ENCODE data around the gene NGF.
A peak's percentile ranks its signal among the peaks of the same experiment; 100 is the strongest.
"Not testable (repeated sequence)": the region's sequence is repeated elsewhere in the genome, so short reads cannot be mapped to it uniquely, and the experiment has no call there.

NGF gene

GRCh38 chr1:115332813-115333608, 5.0 kb downstream of the NGF start:
- DNase-seq, result peak; percentile 93

- DNase-seq, result peak; percentile 65
These were observed 6.3 kb downstream of the NGF start for GRCh38 chr1:115331558-115332331.

- peak; percentile 97 for DNase-seq
These were observed 7.5 kb downstream of the NGF start for GRCh38 chr1:115330480-115331013.

- peak; percentile 84 for DNase-seq
These were observed 8.1 kb downstream of the NGF start for GRCh38 chr1:115329965-115330364.

- DNase-seq, result peak; percentile 43
These were observed 10.8 kb downstream of the NGF start for GRCh38 chr1:115327270-115327669.

GRCh38 chr1:115326419-115326818, 11.6 kb downstream of the NGF start:
- no peak for DNase-seq

GRCh38 chr1:115325874-115326273, 12.2 kb downstream of the NGF start:
- DNase-seq, result peak; percentile 52

- no peak for DNase-seq
These were observed 13.2 kb downstream of the NGF start for GRCh38 chr1:115324649-115325420.

GRCh38 chr1:115323366-115324004, 14.6 kb downstream of the NGF start:
- peak; percentile 67 for DNase-seq

GRCh38 chr1:115322631-115323030, 15.4 kb downstream of the NGF start:
- DNase-seq, result peak; percentile 50

- DNase-seq, result no peak
These were observed 17.7 kb downstream of the NGF start for GRCh38 chr1:115320377-115320776.

- DNase-seq, result no peak
These were observed 18.3 kb downstream of the NGF start for GRCh38 chr1:115319706-115320105.

- no peak for DNase-seq
These were observed 20.7 kb downstream of the NGF start for GRCh38 chr1:115317101-115318012.

GRCh38 chr1:115314765-115315164, 23.3 kb downstream of the NGF start:
- peak; percentile 78 for DNase-seq

- DNase-seq, result no peak
These were observed 24.0 kb downstream of the NGF start for GRCh38 chr1:115314092-115314491.

- DNase-seq, result no peak
These were observed 24.9 kb downstream of the NGF start for GRCh38 chr1:115313182-115313581.

- DNase-seq, result no peak
These were observed 25.3 kb downstream of the NGF start for GRCh38 chr1:115312742-115313141.

GRCh38 chr1:115311474-115311989, 26.5 kb downstream of the NGF start:
- DNase-seq, result no peak

GRCh38 chr1:115310581-115311473, 27.2 kb downstream of the NGF start:
- DNase-seq, result no peak

GRCh38 chr1:115309504-115309903, 28.5 kb downstream of the NGF start:
- not testable (repeated sequence) for DNase-seq

Measured in fibroblast of upper back skin (primary cell).